Measurements from ENCODE around the gene PPP1R16B. TPM values are rescaled to one million over a fixed set of nuclear protein-coding genes. Genes with fewer than 3 reads are reported as not detected.

The PPP1R16B gene
- total RNA-seq, 2 experiments from 2014 or later = 78.8 to 84.0 TPM

DNA sequence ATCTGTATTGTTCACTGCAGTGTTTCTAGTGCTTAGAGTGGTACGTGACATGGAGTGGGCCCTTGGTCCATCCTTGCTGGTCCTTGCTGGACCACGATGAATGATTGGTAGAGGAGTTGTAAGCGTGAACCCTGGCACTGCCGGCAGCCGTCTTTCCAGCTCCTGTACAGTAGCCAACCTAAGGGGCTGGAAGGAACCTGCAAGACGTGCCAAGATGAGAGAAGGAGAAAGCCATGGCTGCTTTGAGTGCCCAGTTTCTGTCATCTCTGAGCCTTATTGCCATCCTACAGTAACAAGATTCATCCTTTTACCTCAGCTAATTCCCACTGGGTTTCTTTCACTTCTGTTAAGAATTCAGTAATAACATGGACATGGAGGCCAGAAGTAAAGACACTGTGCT, 162.6 kb downstream of the PPP1R16B start:
- CTCF ChIA-PET = no interaction called here
- H3K27me3 Mint-ChIP-seq = no peaks in the 10 kb centered on the region
- intact Hi-C loops (cut with DNase I, micrococcal nuclease) = loop anchor here in 1 of 2 experiments (10.0 kb wide), 1 partner anchor 933 kb away; the partner anchor contains the start of genes RPRD1B and TTI1
- DNase-seq (no peak), ATAC-seq (no peak)
- peaks cover 18% of the 10 kb centered on the region for H3K36me3 Mint-ChIP-seq (ENCODE audit: low read depth)
- POLR2A ChIA-PET = no interaction called here
- H3K4me1 Mint-ChIP-seq = peaks cover 16% of the 10 kb centered on the region
- H3K4me3 Mint-ChIP-seq = no peak overlapping the region
- no peaks in the 10 kb centered on the region for H3K9me3 Mint-ChIP-seq (ENCODE audit: low read depth)
- H3K27ac Mint-ChIP-seq = no peak overlapping the region

DNA sequence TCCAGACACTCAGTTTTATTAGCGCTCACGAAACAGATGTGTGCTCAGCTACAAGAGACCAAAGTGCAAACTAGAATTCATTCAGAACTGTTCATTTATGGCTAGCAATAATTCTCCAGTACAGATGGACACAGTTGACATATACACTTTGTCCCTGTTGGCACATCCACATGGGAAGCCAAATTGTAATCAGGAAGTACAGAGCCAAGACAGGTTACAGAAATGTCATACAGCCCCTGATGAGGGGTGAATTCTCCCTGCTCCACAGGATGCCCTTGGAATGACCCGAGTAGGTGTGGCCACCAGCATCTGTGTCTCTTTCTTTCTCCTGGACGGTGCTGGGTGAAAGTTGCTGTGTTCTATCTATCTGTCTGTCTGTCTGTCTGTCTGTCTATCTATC, 164.2 kb downstream of the PPP1R16B start:
- DNase-seq (no peak), ATAC-seq (no peak)
- H3K27me3 Mint-ChIP-seq = no peaks in the 10 kb centered on the region
- H3K36me3 Mint-ChIP-seq (ENCODE audit: low read depth) = peaks cover 31% of the 10 kb centered on the region
- intact Hi-C loops (cut with DNase I, micrococcal nuclease) = loop anchor here in 1 of 2 experiments (10.0 kb wide), 1 partner anchor 935 kb away; the partner anchor contains the start of genes RPRD1B and TTI1
- no peak overlapping the region for H3K4me3 Mint-ChIP-seq
- H3K9me3 Mint-ChIP-seq (ENCODE audit: low read depth) = no peaks in the 10 kb centered on the region
- H3K27ac Mint-ChIP-seq = no peak overlapping the region
- H3K4me1 Mint-ChIP-seq = peaks cover 7% of the 10 kb centered on the region
- CTCF ChIA-PET = interaction anchor here (0.7 kb wide), 2 partner anchors 70 to 1360 kb away, joined by 3 read pairs; no protein-coding TSS in a partner anchor
- POLR2A ChIA-PET = no interaction called here

DNA sequence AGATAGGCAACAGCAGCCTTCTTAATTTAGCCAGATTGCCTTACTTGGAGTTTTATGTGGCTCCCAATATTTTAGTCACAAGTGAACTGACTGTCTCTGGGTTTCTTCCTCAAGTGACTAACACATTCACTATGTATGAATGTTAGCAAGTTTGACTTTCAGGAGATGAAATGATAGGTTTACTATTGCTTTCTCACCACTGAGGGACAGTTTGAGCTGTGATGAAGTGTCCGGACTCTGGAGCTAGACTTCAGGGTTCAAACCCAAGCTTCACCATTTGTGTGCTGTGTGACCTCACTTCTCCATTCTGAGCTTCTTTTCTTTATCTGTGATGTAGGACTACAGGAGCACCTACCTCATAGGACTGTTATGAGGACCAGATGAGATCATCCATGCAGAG, 164.8 kb downstream of the PPP1R16B start:
- H3K36me3 Mint-ChIP-seq (ENCODE audit: low read depth) = peaks cover 29% of the 10 kb centered on the region

More for the DNA sequence above, 164.8 kb downstream of the PPP1R16B start:
- ChIA-PET CTCF (interaction anchor here (0.7 kb wide), 3 partner anchors 20 to 1360 kb away, joined by 3 read pairs; no protein-coding TSS in a partner anchor), POLR2A (interaction anchor here (0.6 kb wide), 1 partner anchor 27 kb away, joined by 3 read pairs; no protein-coding TSS in a partner anchor)
- Mint-ChIP-seq H3K9me3 (ENCODE audit: low read depth) (no peaks in the 10 kb centered on the region), H3K27me3 (no peaks in the 10 kb centered on the region), H3K4me3 (no peak overlapping the region), H3K27ac (no peak overlapping the region), H3K4me1 (peaks cover 4% of the 10 kb centered on the region)
- intact Hi-C loops (cut with DNase I, micrococcal nuclease) = no loop called here
- DNase-seq (no peak), ATAC-seq (peak; percentile 33)

Other genes starting within 250 kb of the PPP1R16B start
- gene ADIG, start 224.5 kb upstream of the PPP1R16B start, total RNA-seq = not detected
- not detected for gene ARHGAP40, start 203.9 kb upstream of the PPP1R16B start, total RNA-seq
- gene SLC32A1, start 81.2 kb upstream of the PPP1R16B start, total RNA-seq = not detected
- 1 to 10 TPM; 6.3 to 8.4 TPM for gene ACTR5, start 57.2 kb upstream of the PPP1R16B start, total RNA-seq
- gene FAM83D, start 120.7 kb downstream of the PPP1R16B start, total RNA-seq = 10 to 100 TPM; 10.5 to 12.4 TPM
- gene DHX35, start 156.6 kb downstream of the PPP1R16B start, total RNA-seq = 10 to 100 TPM in 1 of 2 experiments, 1 to 10 TPM in 1; 8.7 to 12.0 TPM